A673 (cell line): ENCODE measurements around the gene IFNA16. TPM values are rescaled to one million over a fixed set of nuclear protein-coding genes. Genes with fewer than 3 reads are reported as not detected.
"Not testable (repeated sequence)": the region's sequence is repeated elsewhere in the genome, so short reads cannot be mapped to it uniquely, and the experiment has no call there.

Experiments
- BruUV-seq: library from RNA; stranded (reverse); fragments of 400-500 nt; replicated peaks from 2 replicates; lab custom pipeline; 2021; lab: Mats Ljungman, UMichigan
- CTCF ChIA-PET: fragments of 300-600 bp; sonication (Branson Sonifier 250); formaldehyde crosslinking; loops from one replicate; lab custom pipeline; 2022; ENCODE audit warnings: antibody characterized with exemption; lab: Charles Lee
- POLR2A ChIA-PET: fragments of 300-600 bp; sonication (Branson Sonifier 250); formaldehyde crosslinking; loops from one replicate; lab custom pipeline; 2022; ENCODE audit warnings: antibody characterized with exemption; ENCODE audit not compliant: low non-redundant PET; lab: Charles Lee
- DNase-seq: peaks from one replicate; pipeline ENCODE4 v3.0.0-alpha.2; 2015; ENCODE audit warnings: low spot score
- H3K27ac ChIP-seq: fragments of 200-600 bp; sonication (generic); 2 replicates; pipeline ENCODE4 v1.5.1; 2016; ENCODE audit warnings: mixed run types, low read depth, mild to moderate bottlenecking, mixed read lengths, antibody characterized with exemption, low read length; ENCODE audit not compliant: poor library complexity, severe bottlenecking
- H3K27me3 ChIP-seq: fragments of 200-600 bp; sonication (generic); replicated peaks from 2 replicates; pipeline ENCODE4 v1.6.1; 2017; ENCODE audit warnings: mixed run types, low read depth, mild to moderate bottlenecking, mixed read lengths, antibody characterized with exemption, low read length; ENCODE audit not compliant: insufficient read depth, poor library complexity
- H3K36me3 ChIP-seq: fragments of 200-600 bp; sonication (generic); 2 replicates; pipeline ENCODE4 v1.6.1; 2016; ENCODE audit warnings: mixed run types, mild to moderate bottlenecking, mixed read lengths, antibody characterized with exemption, low read length; ENCODE audit not compliant: insufficient read depth, poor library complexity, severe bottlenecking
- H3K4me1 ChIP-seq: fragments of 200-600 bp; sonication (generic); 2 replicates; pipeline ENCODE4 v1.6.1; 2017; ENCODE audit warnings: mixed run types, mild to moderate bottlenecking, mixed read lengths, antibody characterized with exemption, low read length; ENCODE audit not compliant: insufficient read depth, poor library complexity, severe bottlenecking
- H3K4me3 ChIP-seq: fragments of 200-600 bp; sonication (generic); 2 replicates; pipeline ENCODE4 v1.5.1; 2016; ENCODE audit warnings: low read depth, mixed run types, mild to moderate bottlenecking, mixed read lengths, low read length; ENCODE audit not compliant: poor library complexity, severe bottlenecking
- H3K9me3 ChIP-seq: fragments of 200-600 bp; sonication (generic); 2 replicates; pipeline ENCODE4 v1.6.1; 2016; ENCODE audit warnings: mixed run types, low read depth, mild to moderate bottlenecking, mixed read lengths, antibody characterized with exemption, low read length; ENCODE audit not compliant: poor library complexity, severe bottlenecking
- EZH2 ChIP-seq: fragments of 200-600 bp; sonication (generic); IDR thresholded peaks from 2 replicates; pipeline ENCODE4 v1.6.1; 2017; ENCODE audit warnings: borderline replicate concordance, low read depth, mild to moderate bottlenecking, mixed read lengths, antibody characterized with exemption, low read length; ENCODE audit not compliant: poor library complexity, severe bottlenecking
- intact Hi-C: fragments of 100-400 bp; cut with micrococcal nuclease; formaldehyde crosslinking; loops from one replicate; pipeline ENCODE4 v1.10.0; 2022; ENCODE audit not compliant: unreplicated experiment
- total RNA-seq: library from RNA; stranded (reverse); gene quantifications from 2 replicates; pipeline ENCODE4 v1.2.3, GENCODE V29; 2021
- TF ChIP-seq, protein P1 (sequence below): fragments of 300-800, 200-600 bp; sonication (generic); conservative IDR thresholded peaks from 2 replicates; pipeline ENCODE4 v1.5.1; 2017; ENCODE audit warnings: low read depth, mild to moderate bottlenecking, antibody characterized with exemption, low read length, moderate library complexity, mixed read lengths

Gene IFNA16
- total RNA-seq, 1 experiment from 2014 or later, result not detected

- intact Hi-C loops, result no loop called here
- TF ChIP-seq EZH2, result no peak
- Histone ChIP-seq H3K27ac (no peak overlapping the region), H3K27me3 (peaks cover 10% of the 10 kb centered on the region), H3K36me3 (no peaks in the 10 kb centered on the region), H3K4me3 (no peak overlapping the region), H3K9me3 (no peaks in the 10 kb centered on the region), H3K4me1 (no peaks in the 10 kb centered on the region)
- CTCF ChIA-PET, result no interaction called here
- no peak for DNase-seq
- POLR2A ChIA-PET, result no interaction called here
- BruUV-seq, result no TSS peak
Measured at GRCh38 chr9:21244836-21245235, 27.7 kb upstream of the IFNA16 start.

DNA sequence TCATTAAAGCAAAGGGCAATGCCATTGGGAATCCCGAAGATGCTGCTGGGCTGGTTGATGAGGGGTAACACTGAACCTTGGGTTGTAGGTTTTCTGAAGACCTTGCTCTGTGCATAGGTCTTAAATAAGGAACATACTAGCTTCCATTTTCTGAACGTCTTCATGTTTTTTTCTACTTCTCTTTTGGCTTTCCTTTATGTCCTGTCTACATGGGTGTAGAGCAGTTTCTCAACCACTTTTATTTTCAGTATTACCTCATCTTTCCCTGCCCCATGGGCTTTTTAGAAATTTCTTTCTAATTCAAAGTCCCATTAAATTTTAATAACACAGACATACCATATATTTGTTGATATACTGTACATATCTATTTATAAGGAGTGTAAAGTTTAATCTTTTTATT, 22.8 kb upstream of the IFNA16 start, which contains the start of gene IFNA14:
TSS of gene IFNA14 (minus strand) at position 95 of the 400 bp plus-strand sequence. CDS start at position 25, 70 bp downstream.
- TF ChIP-seq EZH2, result no peak
- TF ChIP-seq, protein P1, sequence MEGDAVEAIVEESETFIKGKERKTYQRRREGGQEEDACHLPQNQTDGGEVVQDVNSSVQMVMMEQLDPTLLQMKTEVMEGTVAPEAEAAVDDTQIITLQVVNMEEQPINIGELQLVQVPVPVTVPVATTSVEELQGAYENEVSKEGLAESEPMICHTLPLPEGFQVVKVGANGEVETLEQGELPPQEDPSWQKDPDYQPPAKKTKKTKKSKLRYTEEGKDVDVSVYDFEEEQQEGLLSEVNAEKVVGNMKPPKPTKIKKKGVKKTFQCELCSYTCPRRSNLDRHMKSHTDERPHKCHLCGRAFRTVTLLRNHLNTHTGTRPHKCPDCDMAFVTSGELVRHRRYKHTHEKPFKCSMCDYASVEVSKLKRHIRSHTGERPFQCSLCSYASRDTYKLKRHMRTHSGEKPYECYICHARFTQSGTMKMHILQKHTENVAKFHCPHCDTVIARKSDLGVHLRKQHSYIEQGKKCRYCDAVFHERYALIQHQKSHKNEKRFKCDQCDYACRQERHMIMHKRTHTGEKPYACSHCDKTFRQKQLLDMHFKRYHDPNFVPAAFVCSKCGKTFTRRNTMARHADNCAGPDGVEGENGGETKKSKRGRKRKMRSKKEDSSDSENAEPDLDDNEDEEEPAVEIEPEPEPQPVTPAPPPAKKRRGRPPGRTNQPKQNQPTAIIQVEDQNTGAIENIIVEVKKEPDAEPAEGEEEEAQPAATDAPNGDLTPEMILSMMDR, result no peak
- ChIA-PET CTCF (no interaction called here), POLR2A (no interaction called here)
- BruUV-seq, result no TSS peak
- Histone ChIP-seq H3K27me3 (peaks cover 6% of the 10 kb centered on the region), H3K36me3 (no peaks in the 10 kb centered on the region), H3K9me3 (no peaks in the 10 kb centered on the region), H3K4me1 (no peaks in the 10 kb centered on the region), H3K27ac (no peak within 1 kb of the TSS), H3K4me3 (no peak within 1 kb of the TSS)
- intact Hi-C loops, result no loop called here
- DNase-seq, result no peak

DNA sequence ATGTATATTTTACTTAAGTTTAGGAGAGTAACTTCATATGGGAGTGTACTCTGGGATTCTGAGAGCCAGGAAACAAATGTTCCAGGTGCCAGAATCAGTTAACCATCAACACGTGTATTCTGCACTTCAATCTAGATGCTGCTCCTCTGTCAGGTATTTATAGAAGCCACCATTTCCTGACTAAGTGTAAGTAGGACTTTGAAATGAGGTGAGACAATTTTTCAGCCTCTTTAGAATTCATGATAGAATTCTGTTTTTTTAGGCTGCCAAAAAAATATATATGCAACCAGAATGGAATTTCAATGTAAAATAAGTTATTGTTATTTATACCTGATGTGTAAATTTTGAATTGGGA, 19.2 kb upstream of the IFNA16 start:
- intact Hi-C loops, result not testable (repeated sequence)

DNA sequence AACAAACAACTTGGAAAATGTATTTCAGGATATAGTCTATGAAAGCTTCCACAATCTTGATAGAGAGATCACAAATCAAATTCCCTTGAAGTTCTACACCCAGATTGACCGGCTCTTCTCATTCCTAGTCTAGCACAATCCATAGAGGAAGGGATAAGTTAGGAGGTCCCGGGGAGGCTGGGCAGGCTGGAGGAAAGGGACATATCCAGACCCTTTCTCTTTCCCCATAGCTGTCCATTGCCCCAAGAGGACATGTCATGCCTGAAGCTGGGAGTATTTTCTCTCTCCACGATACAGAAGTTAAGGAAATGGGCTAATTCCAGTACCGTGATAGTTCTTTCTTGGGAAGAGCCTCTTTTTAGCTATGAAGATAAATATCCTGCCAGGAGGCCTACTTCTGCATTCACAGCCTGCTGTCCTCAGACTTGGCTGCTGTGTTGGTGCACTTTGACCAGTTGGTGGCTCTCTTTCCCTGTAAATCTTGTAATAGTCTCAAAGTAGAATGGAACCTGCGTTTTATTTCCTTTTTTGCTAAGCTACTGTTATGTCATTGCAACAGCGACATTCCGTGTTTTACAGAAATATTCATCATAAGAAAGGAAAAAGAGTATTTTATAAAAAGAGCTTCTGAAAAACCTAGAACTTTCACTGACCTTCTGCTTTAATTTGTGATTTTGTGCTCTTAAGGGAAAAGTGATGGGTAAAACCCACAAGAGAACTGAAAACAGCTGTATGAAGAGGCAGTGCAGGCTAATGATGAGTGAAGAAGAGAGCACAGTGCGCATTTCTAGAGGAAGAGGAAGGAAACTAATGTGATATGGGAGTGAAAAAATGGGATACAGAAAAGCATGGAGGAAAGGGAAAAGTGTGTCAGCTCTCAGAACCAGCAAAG, 18.6 kb upstream of the IFNA16 start:
- peak; percentile 32 for DNase-seq
- H3K4me1 ChIP-seq, H3K36me3 ChIP-seq, CTCF ChIA-PET, H3K9me3 ChIP-seq, POLR2A ChIA-PET, intact Hi-C loops, H3K27me3 ChIP-seq, BruUV-seq, H3K27ac ChIP-seq, H3K4me3 ChIP-seq: not testable (repeated sequence)
- TF ChIP-seq, protein P1, result peak; percentile 50

More for the DNA sequence above, 19.2 kb upstream of the IFNA16 start:
- H3K36me3 ChIP-seq, CTCF ChIA-PET, H3K4me1 ChIP-seq, BruUV-seq, DNase-seq, POLR2A ChIA-PET, H3K4me3 ChIP-seq, H3K27ac ChIP-seq, H3K27me3 ChIP-seq, H3K9me3 ChIP-seq: not testable (repeated sequence)
